Measurements from ENCODE around the gene TRUB2. TPM values are rescaled to one million over a fixed set of nuclear protein-coding genes. Genes with fewer than 3 reads are reported as not detected.
"Not testable (repeated sequence)": the region's sequence is repeated elsewhere in the genome, so short reads cannot be mapped to it uniquely, and the experiment has no call there.

TRUB2 gene
- total RNA-seq, 1 experiment from 2014 or later: 34.1 TPM

- intact Hi-C loops (cut with micrococcal nuclease; ENCODE audit: unreplicated experiment): loop anchor here (1.0 to 10.0 kb wide), 4 partner anchors 19 to 146 kb away; partner anchors contain the start of genes CIZ1, COQ4, TRUB2 and URM1
- BruUV-seq (replicated peaks): no TSS peak
- CTCF ChIA-PET: interaction anchor here (0.7 to 1.5 kb wide), 16 partner anchors 21 to 385 kb away, joined by 3 to 19 read pairs (median 4); partner anchors contain the start of genes CERCAM, GOLGA2, SWI5 and URM1
- Histone ChIP-seq H3K4me3 (ENCODE audit: low read depth, low read length) (peak overlapping the region; percentile 91), H3K9me3 (no peaks in the 10 kb centered on the region), H3K27me3 (replicated peaks; ENCODE audit: control insufficient read depth, insufficient read depth, low read length) (no peaks in the 10 kb centered on the region), H3K4me1 (no peaks in the 10 kb centered on the region), H3K36me3 (ENCODE audit: control insufficient read depth, insufficient read depth, low read length) (no peaks in the 10 kb centered on the region)
- no peaks in the 10 kb centered on the region for H3K27me3 Mint-ChIP-seq (ENCODE audit: insufficient read depth, unreplicated experiment)
- DNase-seq: no peak
- H3K36me3 Mint-ChIP-seq (ENCODE audit: insufficient read depth, unreplicated experiment): peaks cover 35% of the 10 kb centered on the region
- H3K4me3 Mint-ChIP-seq (ENCODE audit: unreplicated experiment): peak overlapping the region; percentile 81
- POLR2A ChIA-PET: interaction anchor here (0.5 to 1.3 kb wide), 3 partner anchors 30 to 443 kb away, joined by 4 to 6 read pairs (median 6); partner anchors contain the start of genes SPTAN1 and URM1
- H3K27ac Mint-ChIP-seq (ENCODE audit: unreplicated experiment): peak overlapping the region; percentile 27
- no peak for TF ChIP-seq CTCF (IDR thresholded peaks at IDR 0.05; ENCODE audit: insufficient read depth in 1 of 2, low read depth in 1 of 2, low read length in 1 of 2, severe bottlenecking in 1 of 2, unreplicated experiment in 1 of 2)
- no peaks in the 10 kb centered on the region for H3K4me1 Mint-ChIP-seq (ENCODE audit: low read depth, unreplicated experiment)
- no peaks in the 10 kb centered on the region for H3K9me3 Mint-ChIP-seq (ENCODE audit: unreplicated experiment)
These were observed 18.6 kb upstream of the TRUB2 start for GRCh38 chr9:128340691-128341434.

GRCh38 chr9:128339761-128340690 is 17.8 kb upstream of the TRUB2 start, which contains the start of gene SLC27A4:
Gene SLC27A4, plus strand, starts transcription at chr9:128340527. Its CDS starts 2,606 bp downstream, at chr9:128343133.
- Histone ChIP-seq H3K9me3 (no peaks in the 10 kb centered on the region), H3K4me1 (no peaks in the 10 kb centered on the region), H3K36me3 (ENCODE audit: control insufficient read depth, insufficient read depth, low read length) (no peaks in the 10 kb centered on the region), H3K4me3 (ENCODE audit: low read depth, low read length) (peak within 1 kb of the TSS; percentile 91), H3K27me3 (replicated peaks; ENCODE audit: control insufficient read depth, insufficient read depth, low read length) (no peaks in the 10 kb centered on the region)
- peak; percentile 92 for DNase-seq
- intact Hi-C loops (cut with micrococcal nuclease; ENCODE audit: unreplicated experiment): loop anchor here (1.0 to 10.0 kb wide), 2 partner anchors 64 to 145 kb away; partner anchors contain the start of genes CIZ1, GOLGA2 and SWI5
- H3K4me3 Mint-ChIP-seq (ENCODE audit: unreplicated experiment): peak within 1 kb of the TSS; percentile 81
- BruUV-seq (replicated peaks): TSS peak; percentile 100
- no peak for TF ChIP-seq CTCF (IDR thresholded peaks at IDR 0.05; ENCODE audit: insufficient read depth in 1 of 2, low read depth in 1 of 2, low read length in 1 of 2, severe bottlenecking in 1 of 2, unreplicated experiment in 1 of 2)
- no peaks in the 10 kb centered on the region for H3K27me3 Mint-ChIP-seq (ENCODE audit: insufficient read depth, unreplicated experiment)
- ChIA-PET CTCF (interaction anchor here (0.7 to 1.0 kb wide), 3 partner anchors 22 to 217 kb away, joined by 3 to 4 read pairs (median 3); partner anchors contain the start of gene URM1), POLR2A (interaction anchor here (0.6 kb wide), 1 partner anchor 212 kb away, joined by 4 read pairs; the partner anchor contains the start of gene SPTAN1)
- H3K36me3 Mint-ChIP-seq (ENCODE audit: insufficient read depth, unreplicated experiment): peaks cover 34% of the 10 kb centered on the region
- peak within 1 kb of the TSS; percentile 94 for H3K27ac Mint-ChIP-seq (ENCODE audit: unreplicated experiment)
- H3K9me3 Mint-ChIP-seq (ENCODE audit: unreplicated experiment): no peaks in the 10 kb centered on the region
- no peaks in the 10 kb centered on the region for H3K4me1 Mint-ChIP-seq (ENCODE audit: low read depth, unreplicated experiment)

GRCh38 chr9:128338852-128339614 is 16.8 kb upstream of the TRUB2 start:
- peak overlapping the region; percentile 81 for H3K4me3 Mint-ChIP-seq (ENCODE audit: unreplicated experiment)
- H3K27ac Mint-ChIP-seq (ENCODE audit: unreplicated experiment): peak overlapping the region; percentile 94
- H3K4me1 ChIP-seq; BruUV-seq (replicated peaks); H3K4me1 Mint-ChIP-seq (ENCODE audit: low read depth, unreplicated experiment); H3K9me3 Mint-ChIP-seq (ENCODE audit: unreplicated experiment); H3K9me3 ChIP-seq; H3K36me3 ChIP-seq (ENCODE audit: control insufficient read depth, insufficient read depth, low read length); H3K27me3 ChIP-seq (replicated peaks; ENCODE audit: control insufficient read depth, insufficient read depth, low read length); H3K4me3 ChIP-seq (ENCODE audit: low read depth, low read length); DNase-seq; H3K27me3 Mint-ChIP-seq (ENCODE audit: insufficient read depth, unreplicated experiment): not testable (repeated sequence)
- intact Hi-C loops (cut with micrococcal nuclease; ENCODE audit: unreplicated experiment): loop anchor here (1.0 kb wide), 1 partner anchor 63 kb away; the partner anchor contains the start of genes GOLGA2 and SWI5
- H3K36me3 Mint-ChIP-seq (ENCODE audit: insufficient read depth, unreplicated experiment): peaks cover 25% of the 10 kb centered on the region
- ChIA-PET CTCF (interaction anchor here (0.6 kb wide), 1 partner anchor 43 kb away, joined by 3 read pairs; no protein-coding TSS in a partner anchor), POLR2A (interaction anchor here (0.6 kb wide), 1 partner anchor 44 kb away, joined by 3 read pairs; no protein-coding TSS in a partner anchor)
